GM12878 (cell line): Measurements from ENCODE around the gene IFNGR2.

Experiments
- ATF3 ChIP-seq: IDR thresholded peaks from 2 replicates; pipeline ENCODE4 v1.6.1; 2011; ENCODE audit warnings: low read depth, mild to moderate bottlenecking, low read length, moderate library complexity, borderline replicate concordance; ENCODE audit errors: extremely low read depth
- CEBPB ChIP-seq, 2 experiments: fragments of 150-350 bp in 1 of 2; IDR thresholded peaks; 2 replicates each; pipeline ENCODE4 v1.6.1; 2012 to 2014; ENCODE audit warnings: low read depth in 2 of 2, low read length in 2 of 2, borderline replicate concordance in 1 of 2, inconsistent platforms in 1 of 2
- CTCF ChIP-seq, 3 experiments: IDR thresholded peaks in 2 of 3; conservative IDR thresholded peaks in 1 of 3; 2 replicates each; pipeline ENCODE4 v1.5.1; 2011; ENCODE audit warnings: low read depth in 3 of 3, low read length in 3 of 3, mild to moderate bottlenecking in 3 of 3, control low read depth in 2 of 3, moderate library complexity in 2 of 3, inconsistent platforms in 1 of 3, mixed read lengths in 1 of 3; ENCODE audit not compliant: control insufficient read depth in 2 of 3, insufficient read depth in 1 of 3; ENCODE audit errors: extremely low read depth in 1 of 3
- MTA3 ChIP-seq: IDR thresholded peaks from 2 replicates; pipeline ENCODE4 v1.6.1; 2012; ENCODE audit warnings: low read length, inconsistent platforms, borderline replicate concordance
- NFYB ChIP-seq: IDR thresholded peaks from 2 replicates; pipeline ENCODE4 v1.6.1; 2011; ENCODE audit warnings: low read depth, mild to moderate bottlenecking, low read length, improper control_type of control experiment, moderate library complexity; ENCODE audit not compliant: insufficient read depth
- POLR2A ChIP-seq: IDR thresholded peaks from 2 replicates; pipeline ENCODE4 v1.6.1; 2011; ENCODE audit warnings: low read depth, mild to moderate bottlenecking, low read length
- POLR2AphosphoS5 ChIP-seq: IDR thresholded peaks from 2 replicates; pipeline ENCODE4 v1.6.1; 2011; ENCODE audit warnings: mild to moderate bottlenecking, low read length, inconsistent platforms
- RFX5 ChIP-seq: IDR thresholded peaks from 2 replicates; pipeline ENCODE4 v1.6.1; 2011; ENCODE audit warnings: low read depth, low read length, improper control_type of control experiment
- SP1 ChIP-seq: IDR thresholded peaks from one replicate; pipeline ENCODE4 v1.6.1; 2011; ENCODE audit warnings: low read depth, low read length
- USF2 ChIP-seq: IDR thresholded peaks from 2 replicates; pipeline ENCODE4 v1.6.1; 2011; ENCODE audit warnings: low read depth, low read length, improper control_type of control experiment, borderline replicate concordance
- ZBED1 ChIP-seq: IDR thresholded peaks from 2 replicates; pipeline ENCODE4 v1.6.1; 2016; ENCODE audit warnings: borderline replicate concordance
- TF ChIP-seq, protein P1 (sequence below): IDR thresholded peaks from 2 replicates; pipeline ENCODE4 v1.6.1; 2012; ENCODE audit warnings: mild to moderate bottlenecking, low read depth, low read length
- TF ChIP-seq, protein P2 (sequence below): IDR thresholded peaks from 2 replicates; pipeline ENCODE4 v1.6.1; 2012; ENCODE audit warnings: low read depth, low read length, improper control_type of control experiment

GRCh38 chr21:33441489-33442477, 38.6 kb downstream of the IFNGR2 start:
- TF ChIP-seq ZBED1 (peak; percentile 99), MTA3 (0 out of 2 replicates have a peak, but pooled peaks have one; percentile 70), POLR2AphosphoS5 (no peak; the same call in 1 of the 2 replicates), NFYB (no peak), SP1 (peak; percentile 62), CEBPB (IDR thresholded peaks at IDR 0.05; ENCODE audit: borderline replicate concordance in 1 of 2, low read depth in 2 of 2, low read length in 2 of 2) (0 out of 4 replicates have a peak, but pooled peaks of 1 of the 2 experiments have one; percentile 47), RFX5 (no peak), ATF3 (no peak), POLR2A (no peak; the same call in 1 of the 2 replicates), CTCF (IDR thresholded peaks at IDR 0.05 in 2 of 3, conservative IDR thresholded peaks at IDR 0.05 in 1 of 3; ENCODE audit: control insufficient read depth in 2 of 3, extremely low read depth in 1 of 3, insufficient read depth in 1 of 3, low read depth in 3 of 3, low read length in 3 of 3) (no peak), USF2 (no peak)
- TF ChIP-seq, protein P1, sequence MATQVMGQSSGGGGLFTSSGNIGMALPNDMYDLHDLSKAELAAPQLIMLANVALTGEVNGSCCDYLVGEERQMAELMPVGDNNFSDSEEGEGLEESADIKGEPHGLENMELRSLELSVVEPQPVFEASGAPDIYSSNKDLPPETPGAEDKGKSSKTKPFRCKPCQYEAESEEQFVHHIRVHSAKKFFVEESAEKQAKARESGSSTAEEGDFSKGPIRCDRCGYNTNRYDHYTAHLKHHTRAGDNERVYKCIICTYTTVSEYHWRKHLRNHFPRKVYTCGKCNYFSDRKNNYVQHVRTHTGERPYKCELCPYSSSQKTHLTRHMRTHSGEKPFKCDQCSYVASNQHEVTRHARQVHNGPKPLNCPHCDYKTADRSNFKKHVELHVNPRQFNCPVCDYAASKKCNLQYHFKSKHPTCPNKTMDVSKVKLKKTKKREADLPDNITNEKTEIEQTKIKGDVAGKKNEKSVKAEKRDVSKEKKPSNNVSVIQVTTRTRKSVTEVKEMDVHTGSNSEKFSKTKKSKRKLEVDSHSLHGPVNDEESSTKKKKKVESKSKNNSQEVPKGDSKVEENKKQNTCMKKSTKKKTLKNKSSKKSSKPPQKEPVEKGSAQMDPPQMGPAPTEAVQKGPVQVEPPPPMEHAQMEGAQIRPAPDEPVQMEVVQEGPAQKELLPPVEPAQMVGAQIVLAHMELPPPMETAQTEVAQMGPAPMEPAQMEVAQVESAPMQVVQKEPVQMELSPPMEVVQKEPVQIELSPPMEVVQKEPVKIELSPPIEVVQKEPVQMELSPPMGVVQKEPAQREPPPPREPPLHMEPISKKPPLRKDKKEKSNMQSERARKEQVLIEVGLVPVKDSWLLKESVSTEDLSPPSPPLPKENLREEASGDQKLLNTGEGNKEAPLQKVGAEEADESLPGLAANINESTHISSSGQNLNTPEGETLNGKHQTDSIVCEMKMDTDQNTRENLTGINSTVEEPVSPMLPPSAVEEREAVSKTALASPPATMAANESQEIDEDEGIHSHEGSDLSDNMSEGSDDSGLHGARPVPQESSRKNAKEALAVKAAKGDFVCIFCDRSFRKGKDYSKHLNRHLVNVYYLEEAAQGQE = no peak
- TF ChIP-seq, protein P2, sequence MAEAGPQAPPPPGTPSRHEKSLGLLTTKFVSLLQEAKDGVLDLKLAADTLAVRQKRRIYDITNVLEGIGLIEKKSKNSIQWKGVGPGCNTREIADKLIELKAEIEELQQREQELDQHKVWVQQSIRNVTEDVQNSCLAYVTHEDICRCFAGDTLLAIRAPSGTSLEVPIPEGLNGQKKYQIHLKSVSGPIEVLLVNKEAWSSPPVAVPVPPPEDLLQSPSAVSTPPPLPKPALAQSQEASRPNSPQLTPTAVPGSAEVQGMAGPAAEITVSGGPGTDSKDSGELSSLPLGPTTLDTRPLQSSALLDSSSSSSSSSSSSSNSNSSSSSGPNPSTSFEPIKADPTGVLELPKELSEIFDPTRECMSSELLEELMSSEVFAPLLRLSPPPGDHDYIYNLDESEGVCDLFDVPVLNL = no peak
